Activated T-cell treated with anti-CD3 and anti-CD28 coated beads, Interleukin-2, amount 50 U/mL, for 72 hours (primary cell): ENCODE results near the gene USP37. TPM values are rescaled to one million over a fixed set of nuclear protein-coding genes. Genes with fewer than 3 reads are reported as not detected.

Experiments
- total RNA-seq, 2 donors: library from RNA; stranded (reverse); gene quantifications; one replicate each; pipeline ENCODE4 v1.2.3, GENCODE V29; 2022

Gene USP37
- total RNA-seq, 2 donors from 2014 or later, result 31.6 to 35.3 TPM

Other genes with a start within 250 kb of the USP37 start
- not detected for gene CATIP, start 211.5 kb downstream of the USP37 start, total RNA-seq
- gene SLC11A1, start 186.1 kb downstream of the USP37 start, total RNA-seq, result under 1 TPM in 1 of 2 donors, not detected in 1; 0.19 TPM
- gene CTDSP1, start 168.5 kb downstream of the USP37 start, total RNA-seq, result 10 to 100 TPM; 76.7 to 79.0 TPM
- not detected for gene VIL1, start 149.2 kb downstream of the USP37 start, total RNA-seq
- gene CNOT9, start 488 bp upstream of the USP37 start, total RNA-seq, result 10 to 100 TPM; 80.8 to 82.9 TPM
- gene PLCD4, start 39.5 kb upstream of the USP37 start, total RNA-seq, result under 1 TPM; 0.24 to 0.35 TPM
- gene ZNF142, start 91.3 kb upstream of the USP37 start, total RNA-seq, result 10 to 100 TPM; 41.3 to 46.6 TPM
- gene BCS1L, start 91.3 kb upstream of the USP37 start, total RNA-seq, result 10 to 100 TPM; 55.3 to 86.5 TPM
- gene RNF25, start 103.7 kb upstream of the USP37 start, total RNA-seq, result 10 to 100 TPM; 18.5 to 24.5 TPM
- 10 to 100 TPM; 15.3 to 22.1 TPM for gene STK36, start 103.7 kb upstream of the USP37 start, total RNA-seq
- 10 to 100 TPM; 30.9 to 34.4 TPM for gene TTLL4, start 142.5 kb upstream of the USP37 start, total RNA-seq
- gene CYP27A1, start 213.8 kb upstream of the USP37 start, total RNA-seq, result under 1 TPM; 0.30 to 0.31 TPM